ENCODE measurements around the gene TMCO4. TPM values are rescaled to one million over a fixed set of nuclear protein-coding genes. Genes with fewer than 3 reads are reported as not detected.

Gene TMCO4
- total RNA-seq, 1 donor from 2014 or later, result 11.4 TPM

DNA sequence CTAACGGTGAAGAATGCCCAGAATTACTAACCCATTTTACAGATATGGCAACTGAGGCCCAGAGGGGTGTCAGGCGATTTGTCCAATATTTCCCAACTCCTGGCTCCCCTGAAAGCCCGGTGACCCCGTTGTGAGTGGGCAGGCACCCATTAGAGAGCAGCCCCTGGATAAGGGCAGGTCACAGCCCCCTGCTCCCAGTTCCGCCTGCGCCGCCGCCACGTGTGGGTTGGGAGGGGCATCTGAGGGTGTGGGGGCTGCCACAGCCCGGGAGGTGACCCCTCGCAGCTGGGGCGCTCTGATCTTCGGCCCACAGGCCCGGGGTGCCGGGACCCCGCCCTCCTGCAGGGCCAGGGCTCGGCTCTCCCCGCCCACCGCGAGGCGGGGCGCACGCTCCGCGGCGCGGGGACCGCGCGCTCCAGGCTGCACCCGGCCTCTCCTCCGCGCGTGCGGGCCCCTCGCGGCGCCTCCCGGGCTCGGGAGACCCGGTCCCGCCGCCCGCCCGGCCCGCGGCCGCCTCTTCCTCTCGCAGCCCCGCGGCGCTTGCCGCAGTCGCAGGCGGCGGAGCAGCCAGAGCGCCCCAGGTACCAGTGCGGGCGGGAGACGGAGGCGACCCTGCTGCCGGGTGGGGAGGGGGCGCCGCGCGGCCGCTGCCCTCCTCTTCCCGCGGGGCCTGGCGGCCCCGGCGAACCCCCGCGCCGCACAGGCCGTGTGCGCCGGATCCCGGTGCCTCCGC is 135.1 kb downstream of the TMCO4 start, which contains the start of gene HTR6:
Gene HTR6, plus strand, starts transcription at position 423 of the 733 bp plus-strand sequence. CDS start 879 bp downstream, outside the sequence.
- no peak for DNase-seq (ENCODE audit: extremely low read depth, low read depth, low spot score)

DNA sequence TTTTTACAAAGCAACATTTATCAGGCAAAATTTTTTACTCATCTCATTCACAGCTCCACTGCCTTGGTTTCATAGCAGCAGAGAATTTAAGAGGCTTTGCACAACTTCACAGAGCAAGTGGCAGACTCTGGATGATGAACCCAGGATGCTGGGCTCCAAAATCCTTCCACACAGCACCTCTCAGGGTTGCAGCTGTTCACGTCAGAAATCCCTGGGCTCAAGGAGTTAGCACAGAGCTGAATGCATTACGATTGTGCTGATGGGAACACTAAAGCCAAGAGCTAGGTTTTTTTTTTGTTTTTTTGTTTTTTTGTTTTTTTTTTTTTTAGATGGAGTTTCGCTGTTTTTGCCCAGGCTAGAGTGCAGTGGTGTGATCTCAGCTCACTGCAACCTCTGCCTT is 137.4 kb downstream of the TMCO4 start:
- no peak for DNase-seq (ENCODE audit: extremely low read depth, low read depth, low spot score)

DNA sequence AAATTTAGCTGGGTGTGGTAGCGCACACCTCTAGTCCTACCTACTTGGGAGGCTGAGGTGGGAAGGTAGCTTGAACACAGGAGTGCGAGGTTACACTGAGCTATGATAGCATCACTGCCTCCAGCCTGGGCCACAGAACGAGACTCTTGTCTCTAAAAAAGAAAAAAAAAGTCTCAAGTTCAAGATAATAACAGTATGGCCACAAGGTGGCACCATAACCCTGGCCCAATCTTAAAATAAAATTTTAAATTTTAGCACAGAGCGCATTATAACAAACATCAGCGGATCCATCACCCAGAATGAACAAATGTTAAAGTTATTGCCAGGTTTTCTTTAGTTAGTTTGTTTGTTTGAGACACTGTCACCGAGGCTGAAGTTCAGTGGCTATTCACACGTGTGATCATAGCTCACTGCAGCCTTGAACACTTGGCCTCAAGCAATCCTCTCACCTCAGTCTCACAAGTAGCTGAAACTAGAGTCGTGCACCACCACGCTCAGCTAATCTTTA is 137.9 kb downstream of the TMCO4 start:
- no peak for DNase-seq (ENCODE audit: extremely low read depth, low read depth, low spot score)

DNA sequence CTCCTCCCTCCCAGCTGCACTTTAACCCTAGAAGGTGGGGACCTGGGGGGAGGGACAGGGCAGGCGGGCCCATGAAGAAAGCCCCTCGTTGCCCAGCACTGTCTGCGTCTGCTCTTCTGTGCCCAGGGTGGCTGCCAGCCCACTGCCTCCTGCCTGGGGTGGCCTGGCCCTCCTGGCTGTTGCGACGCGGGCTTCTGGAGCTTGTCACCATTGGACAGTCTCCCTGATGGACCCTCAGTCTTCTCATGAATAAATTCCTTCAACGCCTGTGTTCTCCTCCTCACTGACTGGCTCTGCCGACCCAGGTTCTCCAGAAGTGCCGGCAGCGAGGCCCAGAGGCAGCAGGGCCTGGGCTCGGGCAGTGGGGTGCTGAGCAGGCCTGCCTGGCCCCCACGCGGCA is 141.5 kb downstream of the TMCO4 start:
- DNase-seq (ENCODE audit: extremely low read depth, low read depth, low spot score), result no peak

DNA sequence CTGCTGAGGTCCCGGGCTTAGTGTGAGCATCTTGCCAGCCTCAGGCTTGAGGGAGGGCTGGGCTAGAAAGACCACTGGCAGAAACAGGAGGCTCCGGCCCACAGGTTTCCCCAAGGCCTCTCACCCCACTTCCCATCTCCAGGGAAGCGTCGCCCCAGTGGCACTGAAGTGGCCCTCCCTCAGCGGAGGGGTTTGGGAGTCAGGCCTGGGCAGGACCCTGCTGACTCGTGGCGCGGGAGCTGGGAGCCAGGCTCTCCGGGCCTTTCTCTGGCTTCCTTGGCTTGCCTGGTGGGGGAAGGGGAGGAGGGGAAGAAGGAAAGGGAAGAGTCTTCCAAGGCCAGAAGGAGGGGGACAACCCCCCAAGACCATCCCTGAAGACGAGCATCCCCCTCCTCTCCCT is 142.2 kb downstream of the TMCO4 start:
- no peak for DNase-seq (ENCODE audit: extremely low read depth, low read depth, low spot score)

DNA sequence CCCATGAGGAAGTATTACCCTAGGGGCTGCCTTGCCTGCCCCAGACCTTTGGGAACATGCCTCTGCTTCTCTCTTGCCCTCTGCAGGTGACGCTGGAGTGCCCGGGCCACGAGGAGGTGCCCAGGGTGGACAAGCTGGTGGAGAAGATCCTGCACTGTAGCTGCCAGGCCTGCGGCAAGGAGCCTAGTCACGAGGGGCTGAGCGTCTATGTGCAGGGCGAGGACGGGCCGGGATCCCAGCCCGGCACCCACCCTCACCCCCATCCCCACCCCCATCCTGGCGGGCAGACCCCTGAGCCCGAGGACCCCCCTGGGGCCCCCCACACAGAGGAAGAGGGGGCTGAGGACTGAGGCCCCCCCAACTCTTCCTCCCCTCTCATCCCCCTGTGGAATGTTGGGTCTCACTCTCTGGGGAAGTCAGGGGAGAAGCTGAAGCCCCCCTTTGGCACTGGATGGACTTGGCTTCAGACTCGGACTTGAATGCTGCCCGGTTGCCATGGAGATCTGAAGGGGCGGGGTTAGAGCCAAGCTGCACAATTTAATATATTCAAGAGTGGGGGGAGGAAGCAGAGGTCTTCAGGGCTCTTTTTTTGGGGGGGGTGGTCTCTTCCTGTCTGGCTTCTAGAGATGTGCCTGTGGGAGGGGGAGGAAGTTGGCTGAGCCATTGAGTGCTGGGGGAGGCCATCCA is 142.8 kb downstream of the TMCO4 start:
- DNase-seq (ENCODE audit: extremely low read depth, low read depth, low spot score), result no peak

DNA sequence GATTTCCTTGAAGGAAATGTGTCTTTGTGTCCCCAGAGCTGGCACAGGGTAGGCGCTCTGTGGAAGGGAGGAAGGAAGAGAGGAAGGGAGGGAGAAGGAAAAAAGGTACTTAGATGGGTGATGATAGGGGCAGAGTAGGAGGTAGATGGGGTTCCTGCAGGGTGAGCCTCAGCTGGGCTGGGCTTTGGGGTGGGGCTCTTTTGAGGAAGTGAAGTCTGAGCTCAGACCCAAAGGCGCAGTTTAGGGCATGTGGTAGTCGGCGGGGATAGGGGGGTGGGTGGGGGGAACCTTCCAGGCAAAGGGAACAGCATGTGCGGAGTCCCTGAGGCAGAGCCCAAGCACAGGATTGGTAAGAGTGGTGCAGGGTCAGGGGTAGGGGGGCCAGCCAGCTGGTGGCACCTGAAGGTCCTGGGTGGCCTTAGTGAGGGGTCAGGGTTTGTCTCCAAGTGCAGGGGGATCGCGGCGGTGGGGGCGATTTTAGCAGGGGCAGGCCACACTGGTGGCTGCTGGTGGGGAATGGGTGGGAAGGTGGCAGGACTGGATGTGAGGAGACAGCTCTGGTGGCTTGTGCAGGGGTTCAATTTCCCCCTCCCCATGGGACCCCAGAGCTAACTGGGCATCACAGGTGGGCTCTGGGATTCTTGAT is 143.5 kb downstream of the TMCO4 start:
- no peak for DNase-seq (ENCODE audit: extremely low read depth, low read depth, low spot score)

DNA sequence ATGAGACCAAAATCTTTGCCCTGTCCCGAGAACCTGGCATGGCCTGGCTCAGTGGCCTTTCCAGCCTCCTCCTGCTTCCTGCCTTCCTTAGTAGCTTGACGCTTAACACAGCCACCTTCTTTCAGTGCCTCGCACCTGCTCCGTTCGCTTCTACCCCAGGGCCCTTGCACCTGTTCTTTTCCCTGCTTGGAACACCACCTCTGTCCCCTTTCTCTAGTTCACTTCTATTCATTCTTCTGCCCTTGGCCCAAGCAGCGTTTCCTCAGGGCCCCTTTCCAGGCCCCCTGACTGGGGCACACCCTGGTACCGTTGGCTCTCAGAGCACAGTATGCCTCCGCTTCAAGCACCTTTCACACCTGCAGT is 144.0 kb downstream of the TMCO4 start:
- no peak for DNase-seq (ENCODE audit: extremely low read depth, low read depth, low spot score)

DNA sequence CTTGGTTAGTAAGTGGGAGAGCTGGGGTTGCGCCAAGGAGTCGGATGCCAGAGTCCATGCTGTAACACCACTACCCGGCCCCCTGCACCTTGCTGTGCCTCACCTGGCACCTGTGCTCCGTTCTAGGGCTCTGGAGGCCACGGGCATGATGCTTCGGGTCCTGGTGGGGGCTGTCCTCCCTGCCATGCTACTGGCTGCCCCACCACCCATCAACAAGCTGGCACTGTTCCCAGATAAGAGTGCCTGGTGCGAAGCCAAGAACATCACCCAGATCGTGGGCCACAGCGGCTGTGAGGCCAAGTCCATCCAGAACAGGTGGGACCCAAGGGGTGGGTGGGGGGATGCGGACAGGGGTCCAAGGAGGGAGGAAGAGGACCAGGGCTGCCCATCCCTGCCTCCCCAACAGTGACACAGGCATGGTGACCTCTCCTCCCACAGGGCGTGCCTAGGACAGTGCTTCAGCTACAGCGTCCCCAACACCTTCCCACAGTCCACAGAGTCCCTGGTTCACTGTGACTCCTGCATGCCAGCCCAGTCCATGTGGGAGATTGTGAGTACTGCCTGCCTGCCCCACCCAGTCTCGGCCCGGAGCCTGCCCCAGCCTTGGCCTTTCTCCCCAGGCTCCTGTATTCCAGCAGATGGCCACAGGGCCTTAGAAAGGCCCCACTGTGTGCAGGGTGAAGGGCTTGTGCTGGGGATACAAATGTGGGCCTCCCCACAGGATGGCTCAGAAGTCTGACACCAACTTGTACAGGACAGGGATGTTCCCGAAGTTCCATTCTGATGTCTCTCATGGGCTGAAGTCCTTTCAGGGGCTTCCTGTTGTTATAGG is 144.6 kb downstream of the TMCO4 start:
- no peak for DNase-seq (ENCODE audit: extremely low read depth, low read depth, low spot score)

DNA sequence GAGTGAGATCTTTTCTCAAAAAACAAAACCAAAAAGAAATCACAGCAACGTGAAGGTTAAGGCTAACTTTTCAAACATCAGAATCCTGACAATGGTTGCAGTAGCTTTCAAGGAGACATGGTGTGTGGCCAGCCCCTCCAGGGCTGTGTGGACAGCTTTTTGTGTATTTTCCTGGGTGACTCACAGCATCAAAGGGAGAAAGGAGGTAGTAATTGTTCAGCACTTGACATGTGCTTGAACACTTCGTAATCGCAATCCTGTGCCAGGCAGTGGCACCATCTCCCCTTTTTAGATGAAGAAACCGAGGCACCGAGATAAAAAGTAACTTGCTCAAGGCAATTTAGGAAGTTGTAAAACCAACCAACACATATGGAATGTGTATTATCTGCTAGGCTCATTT is 145.3 kb downstream of the TMCO4 start:
- DNase-seq (ENCODE audit: extremely low read depth, low read depth, low spot score), result no peak

DNA sequence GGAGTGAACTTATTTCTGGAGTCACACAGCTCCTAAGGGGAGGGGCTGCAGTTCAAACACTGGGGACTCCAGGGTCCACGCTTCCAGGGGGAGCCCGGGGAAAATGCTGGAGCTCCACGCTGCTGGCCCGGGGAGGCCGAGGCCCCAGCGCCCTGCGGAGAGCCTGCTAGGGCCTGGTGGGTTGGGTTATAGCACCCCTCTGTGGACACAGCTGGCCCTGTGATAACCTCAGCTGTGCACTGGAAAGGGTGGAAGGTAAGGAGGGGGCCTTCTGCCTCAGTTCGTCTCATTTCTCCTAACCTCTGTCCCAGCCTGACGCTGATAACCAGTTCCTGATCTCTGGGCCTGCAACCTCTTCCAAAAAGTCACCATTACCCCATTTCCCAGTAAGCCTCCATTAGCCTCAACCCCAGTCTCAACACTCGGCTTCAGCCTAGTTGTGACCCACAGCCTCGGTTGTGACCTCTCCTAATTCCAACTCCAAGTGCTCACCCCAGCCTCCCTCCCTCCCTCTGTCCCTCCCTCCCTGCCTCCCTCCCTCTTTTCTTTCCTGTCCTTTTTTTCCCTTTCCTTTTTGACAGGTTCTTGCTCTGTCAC is 148.5 kb downstream of the TMCO4 start:
- no peak for DNase-seq (ENCODE audit: extremely low read depth, low read depth, low spot score)

DNA sequence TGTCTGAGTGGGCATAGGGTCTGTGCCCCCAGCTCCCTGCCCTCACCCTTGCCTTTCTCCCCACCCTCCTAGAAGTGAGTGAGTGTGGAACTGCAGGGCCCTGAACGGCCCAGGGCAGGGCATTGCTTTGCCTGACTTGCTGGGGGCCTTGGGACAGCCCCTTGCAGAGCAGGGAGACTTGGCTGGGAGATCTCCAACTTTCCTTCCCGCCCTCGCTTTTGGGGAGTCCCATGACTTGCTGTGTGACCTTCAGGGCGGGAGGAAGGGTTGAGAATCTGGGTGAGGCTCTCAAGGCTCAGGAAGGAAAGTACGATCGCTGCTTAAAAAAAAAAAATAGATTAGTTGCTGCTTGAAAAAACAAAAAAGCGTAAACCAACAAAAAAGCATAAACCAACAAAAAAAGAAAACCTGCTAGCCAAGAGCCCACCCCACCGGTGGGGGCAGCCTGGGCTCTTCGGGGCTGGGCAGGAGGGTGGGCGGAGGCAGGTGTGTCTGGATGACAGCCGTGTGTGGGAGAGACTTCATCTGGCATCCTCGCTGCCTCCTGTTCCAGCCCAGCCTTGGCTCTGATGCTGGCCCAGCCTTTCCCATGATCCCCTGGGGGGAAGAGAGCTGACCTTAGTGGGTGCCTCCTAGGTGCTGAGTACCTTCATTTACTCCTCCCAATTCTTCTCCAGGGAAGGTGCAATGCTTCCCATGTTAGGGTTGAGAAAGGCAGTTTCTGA is 149.1 kb downstream of the TMCO4 start:
- DNase-seq (ENCODE audit: extremely low read depth, low read depth, low spot score), result no peak

DNA sequence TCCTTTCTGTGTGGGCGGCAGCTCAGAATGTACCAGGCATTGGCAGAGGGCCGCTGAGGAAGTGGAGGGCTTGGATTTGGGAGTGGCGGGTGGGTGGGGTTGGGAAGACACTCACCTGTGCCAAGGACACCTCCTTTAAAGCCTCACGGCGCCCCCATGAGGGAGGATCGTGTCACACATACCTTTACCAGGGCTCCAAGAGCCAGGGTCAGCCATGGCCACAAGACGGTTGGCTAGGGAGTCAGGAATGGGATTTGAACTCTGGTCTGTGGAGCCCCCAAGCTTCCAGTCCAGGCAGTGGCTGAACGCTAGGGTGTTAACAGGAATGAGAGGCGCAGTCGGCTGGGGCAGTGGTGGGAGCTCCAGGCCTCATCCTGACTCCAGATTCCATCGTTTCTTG is 151.0 kb downstream of the TMCO4 start:
- no peak for DNase-seq (ENCODE audit: extremely low read depth, low read depth, low spot score)

DNA sequence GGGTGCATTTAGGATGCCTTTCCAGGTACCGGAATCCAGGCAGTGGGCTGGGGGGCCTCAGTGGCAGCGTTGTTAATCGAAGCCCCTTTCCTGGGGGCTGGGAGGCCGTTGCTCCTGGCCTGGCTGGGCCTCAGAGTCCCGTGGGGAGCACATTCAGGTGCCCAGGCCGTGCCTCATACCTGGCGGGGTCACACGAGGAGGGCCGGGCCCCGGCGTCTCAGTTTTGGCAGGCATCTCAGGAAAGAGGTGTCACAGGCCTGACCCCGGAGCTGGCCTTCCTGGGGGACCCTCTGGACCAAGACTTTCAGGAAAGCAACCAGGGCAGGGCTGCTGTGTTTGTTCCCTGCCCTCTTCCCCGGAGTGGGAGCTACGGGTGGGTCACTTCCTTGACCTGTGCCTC is 151.5 kb downstream of the TMCO4 start:
- no peak for DNase-seq (ENCODE audit: extremely low read depth, low read depth, low spot score)

DNA sequence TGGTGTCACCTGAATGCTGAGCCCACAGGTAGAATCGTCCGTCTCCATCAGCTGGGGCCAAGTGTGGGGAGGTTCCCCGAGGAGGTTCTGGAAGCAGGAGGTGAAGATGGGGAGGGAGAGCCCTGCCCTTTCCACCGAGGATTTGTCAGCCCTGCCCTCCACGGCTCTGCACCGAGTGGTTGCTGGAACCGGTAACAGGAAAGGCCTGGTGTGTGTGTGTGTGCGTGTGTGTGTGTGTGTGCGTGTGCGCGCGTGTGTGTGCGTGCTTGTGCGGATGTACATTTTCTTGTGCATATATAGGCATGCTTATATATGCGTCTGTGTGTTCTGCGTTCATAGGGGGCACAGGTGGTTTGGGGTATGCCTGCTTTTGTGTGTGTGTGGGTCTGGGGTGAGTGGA is 152.1 kb downstream of the TMCO4 start:
- DNase-seq (ENCODE audit: extremely low read depth, low read depth, low spot score), result no peak

DNA sequence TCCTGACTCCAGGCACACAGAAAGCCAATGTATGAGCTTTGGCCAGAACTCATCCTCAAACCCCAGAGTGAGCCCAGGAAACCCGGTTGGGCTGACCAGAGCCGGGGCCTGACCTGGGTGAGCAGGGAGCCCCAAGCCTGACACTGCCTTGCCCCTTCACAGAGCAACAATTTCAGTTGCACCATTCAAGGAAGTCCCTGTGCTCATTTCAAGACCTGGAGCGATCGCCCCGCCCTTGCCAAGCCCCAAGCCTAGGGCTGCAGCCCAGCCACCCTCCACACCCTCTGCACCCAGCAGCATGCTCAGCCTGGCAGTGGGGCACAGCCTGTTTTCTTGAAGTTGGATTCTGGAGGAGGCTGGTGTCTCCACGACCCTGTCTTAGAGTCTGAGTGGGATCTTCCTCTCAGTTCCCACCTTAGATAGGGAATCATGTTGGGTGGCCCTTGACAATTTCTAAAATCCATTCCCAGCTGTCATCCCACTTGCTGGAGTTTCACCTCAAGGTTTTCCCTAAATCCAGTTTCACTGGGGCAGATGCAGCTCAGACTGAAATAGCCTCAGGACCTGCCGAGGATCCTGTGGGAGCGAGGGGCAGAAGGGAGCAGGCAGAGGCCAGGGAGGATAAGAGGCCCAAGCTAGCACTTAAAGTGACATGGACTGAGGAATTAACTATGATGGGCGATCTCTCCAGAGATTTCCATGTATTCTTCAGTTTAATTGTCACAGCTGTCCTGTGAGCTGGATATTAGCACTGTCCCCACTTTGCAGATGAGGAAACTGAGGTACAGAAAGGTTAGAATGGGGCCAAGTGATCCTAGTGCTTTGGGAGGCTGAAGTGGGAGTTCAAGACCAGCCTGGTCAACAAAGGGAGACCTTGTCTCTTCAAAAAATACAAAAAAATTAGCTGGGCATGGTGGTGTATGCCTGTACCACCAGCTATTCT is 153.1 kb downstream of the TMCO4 start:
- DNase-seq (ENCODE audit: extremely low read depth, low read depth, low spot score), result no peak

DNA sequence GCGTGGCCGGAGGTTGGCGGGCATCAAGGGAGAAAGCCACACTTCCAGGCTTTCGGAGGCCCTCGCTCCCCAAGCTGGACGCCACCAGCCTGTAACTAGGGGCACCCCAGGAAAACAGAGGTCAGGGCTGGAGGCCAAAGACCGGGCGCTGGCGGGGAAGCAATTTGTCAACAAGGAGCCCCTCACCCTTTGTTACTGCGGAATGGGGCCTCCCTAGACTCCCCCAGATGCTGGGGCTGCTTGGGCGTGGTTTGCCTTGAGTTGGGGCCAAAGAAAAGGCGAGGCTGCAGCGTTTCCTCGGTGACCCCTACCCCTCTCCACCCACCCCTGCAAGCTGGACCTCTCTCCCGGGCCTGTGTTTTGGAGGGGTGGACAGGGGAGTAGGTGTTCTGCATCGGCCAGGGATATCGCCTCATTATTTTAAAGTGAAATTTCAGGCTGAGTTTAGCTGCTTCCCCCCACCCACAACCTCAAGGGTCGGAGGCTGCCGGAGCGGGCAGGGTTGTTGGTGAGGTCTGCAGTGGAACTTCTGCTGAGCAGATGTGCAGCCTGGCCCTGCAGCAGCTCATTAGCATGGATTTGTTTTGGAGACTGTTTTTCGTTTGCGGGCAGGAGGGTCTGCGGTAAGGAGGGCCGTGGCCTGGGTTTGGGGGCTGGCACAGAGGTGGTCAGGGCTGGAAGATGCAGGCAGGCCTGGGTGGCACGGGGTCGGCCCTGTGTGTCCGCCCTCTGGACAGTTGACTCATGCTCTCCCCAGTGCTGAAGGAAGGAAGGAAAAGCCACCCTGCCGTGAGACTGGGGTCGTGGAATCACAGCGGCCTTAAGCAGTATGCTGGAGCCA is 154.1 kb downstream of the TMCO4 start:
- no peak for DNase-seq (ENCODE audit: extremely low read depth, low read depth, low spot score)
